GM18868 (cell line): ENCODE measurements around the gene SGCD.

Source experiments
- ATAC-seq: cut with Tn5 transposase; IDR thresholded peaks from one replicate; pipeline ENCODE4 v1.9.1; 2021; ENCODE audit warnings: mild to moderate bottlenecking, moderate library complexity; ENCODE audit not compliant: unreplicated experiment

The SGCD gene

DNA sequence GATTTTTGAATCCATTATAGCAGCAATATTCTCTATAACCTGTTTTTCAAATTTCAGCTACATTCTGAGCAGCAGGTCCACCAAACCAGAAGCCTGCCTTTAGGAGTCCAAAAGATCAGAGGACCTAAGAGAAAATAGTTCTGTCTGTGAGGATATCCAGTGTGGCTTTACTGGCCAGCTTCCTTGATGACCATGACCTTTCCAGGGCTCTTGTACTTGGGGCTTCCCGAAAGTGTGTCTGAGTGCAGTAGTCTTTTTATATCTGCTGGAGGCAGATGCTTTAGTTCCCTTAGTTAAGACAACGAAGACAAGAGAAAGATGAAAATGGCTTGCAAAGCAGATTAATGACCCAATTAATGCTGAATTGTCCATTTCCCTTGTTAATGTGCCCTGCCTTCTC is 72.4 kb downstream of the SGCD start:
- no peak for ATAC-seq

DNA sequence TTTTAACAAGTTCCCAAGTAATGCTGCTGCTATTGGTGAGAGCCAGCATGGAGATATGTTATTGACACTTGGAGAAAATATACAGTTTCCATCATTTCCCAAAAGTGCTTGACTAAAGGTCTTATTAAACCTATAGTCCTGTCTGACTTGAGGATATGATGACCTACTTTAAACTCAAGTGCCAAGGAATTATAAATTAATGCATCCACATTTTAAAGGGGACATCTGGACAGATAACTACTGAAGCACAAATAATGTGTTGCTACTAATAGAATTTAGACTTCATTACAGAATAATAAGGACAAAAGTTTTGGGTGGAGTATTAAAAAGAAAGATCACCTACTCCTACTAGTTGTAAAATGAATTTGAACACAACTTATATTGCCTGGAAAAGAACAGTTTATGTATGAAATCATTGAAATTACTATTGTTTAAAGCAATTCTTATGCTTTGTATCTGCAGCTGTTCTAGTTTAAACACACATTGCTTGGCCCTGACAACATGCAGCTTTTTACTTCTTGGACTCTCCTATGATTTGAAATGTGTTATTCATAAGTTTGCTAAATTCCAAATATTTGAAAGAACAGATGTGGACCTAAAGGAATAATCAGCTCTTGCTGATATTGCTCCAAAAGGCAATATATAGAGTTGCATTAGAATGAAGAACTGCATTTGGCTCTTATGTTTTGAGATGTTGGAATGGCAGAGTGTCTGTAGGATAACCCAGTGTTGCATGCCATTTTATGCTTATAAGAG is 73.4 kb downstream of the SGCD start:
- ATAC-seq, result no peak

GRCh38 chr5:156401804-156402203 is 74.8 kb downstream of the SGCD start:
- ATAC-seq, result peak; percentile 4

- ATAC-seq, result peak; percentile 96
These were observed 75.5 kb downstream of the SGCD start for GRCh38 chr5:156402387-156402921.

DNA sequence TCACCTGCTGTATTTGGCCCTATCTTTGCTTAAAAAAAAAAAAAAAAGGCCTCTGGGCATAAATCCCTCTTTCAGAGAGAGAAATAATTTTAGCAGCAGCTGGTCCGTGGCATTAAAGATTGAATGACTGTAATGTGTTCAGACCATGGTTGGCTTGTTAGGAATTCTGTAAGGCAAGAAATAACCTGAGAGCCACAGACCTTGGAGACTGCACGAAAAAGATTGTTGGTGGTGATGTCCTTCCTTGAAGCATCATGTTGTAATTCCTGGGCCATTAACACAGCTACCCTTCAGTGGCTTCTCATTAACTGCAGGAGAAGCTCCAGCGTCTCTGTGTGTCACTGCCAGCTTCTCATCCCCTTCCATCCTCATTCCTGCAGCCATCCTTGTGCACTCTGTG is 79.0 kb downstream of the SGCD start:
- ATAC-seq, result no peak

GRCh38 chr5:156407251-156407650 is 80.3 kb downstream of the SGCD start:
- no peak for ATAC-seq

DNA sequence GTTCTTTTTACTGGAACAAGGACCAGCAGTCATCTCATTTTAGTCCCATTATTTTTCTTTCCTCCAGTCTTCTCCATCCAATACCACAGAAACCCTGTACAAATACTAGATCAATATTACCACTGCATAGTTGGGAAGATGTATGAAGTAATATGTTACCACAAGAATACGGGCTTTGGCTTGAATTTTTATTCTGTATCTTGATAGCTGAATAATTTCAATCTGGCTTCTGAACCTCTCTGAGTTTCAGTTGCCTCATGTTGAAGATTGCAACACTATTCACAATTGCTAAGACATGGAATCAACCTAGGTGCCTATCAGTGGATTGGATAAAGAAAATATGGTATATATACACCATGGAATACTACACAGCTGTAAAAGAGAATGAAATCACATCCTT is 82.9 kb downstream of the SGCD start:
- ATAC-seq, result no peak

GRCh38 chr5:156411185-156411613 is 84.2 kb downstream of the SGCD start:
- no peak for ATAC-seq

DNA sequence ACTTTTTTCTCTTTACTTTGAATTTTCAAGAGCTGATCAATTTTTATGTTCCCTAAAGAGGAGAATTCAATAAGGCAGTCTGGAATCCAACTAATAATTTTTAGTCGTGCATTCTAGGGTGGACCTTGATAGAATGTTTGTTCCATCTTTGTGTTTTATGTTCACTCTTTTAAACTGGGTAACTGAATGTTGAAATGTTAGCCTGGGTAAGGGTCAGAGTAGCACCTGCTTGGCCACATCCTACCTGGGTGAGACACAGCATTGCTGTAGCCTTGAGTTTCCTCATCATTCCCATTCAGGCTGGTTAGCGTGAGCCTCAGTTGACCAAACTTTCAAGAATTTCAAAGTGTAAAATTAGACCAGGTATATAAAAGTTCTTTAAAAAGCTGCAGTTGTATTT is 85.0 kb downstream of the SGCD start:
- ATAC-seq, result no peak

DNA sequence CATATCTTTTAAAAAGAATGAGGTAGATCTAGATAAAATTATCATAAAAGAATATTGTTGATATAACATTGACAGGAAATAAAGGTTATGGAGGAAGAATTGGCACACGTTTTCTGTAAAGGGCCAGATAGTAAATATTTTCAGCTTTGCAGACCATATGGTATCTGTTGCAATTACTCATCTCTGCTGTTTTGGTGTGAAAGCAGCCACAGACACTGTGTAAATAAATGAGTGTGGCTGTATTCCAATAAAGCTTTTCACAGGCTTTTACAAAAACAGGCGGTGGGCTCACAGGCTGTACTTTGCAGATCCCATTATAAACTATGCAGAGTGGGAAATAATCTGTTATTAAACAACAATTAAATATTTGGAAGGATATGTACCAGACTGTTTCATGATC is 87.4 kb downstream of the SGCD start:
- ATAC-seq, result no peak

GRCh38 chr5:156419661-156420060 is 92.7 kb downstream of the SGCD start:
- no peak for ATAC-seq

DNA sequence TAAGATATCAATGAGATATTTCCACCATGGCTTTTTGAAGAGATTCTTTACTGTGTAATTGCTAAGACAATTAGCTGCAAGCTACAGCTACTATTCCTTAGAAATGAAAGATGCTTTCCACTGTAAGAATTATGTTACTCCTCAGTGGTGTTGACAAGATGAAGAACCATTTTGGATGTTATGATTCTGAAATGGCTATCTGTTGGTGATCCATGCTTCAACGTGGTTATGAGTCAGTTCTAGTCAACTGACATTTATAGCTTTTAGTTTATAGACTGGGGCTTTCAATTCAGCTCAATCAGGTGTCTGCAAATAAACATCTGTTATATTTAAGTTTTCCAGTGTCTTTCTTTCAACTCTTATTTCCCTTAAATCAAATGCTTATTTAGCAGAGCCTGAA is 93.7 kb downstream of the SGCD start:
- ATAC-seq, result no peak

- no peak for ATAC-seq
These were observed 94.8 kb downstream of the SGCD start for GRCh38 chr5:156421798-156422197.

- no peak for ATAC-seq
These were observed 96.6 kb downstream of the SGCD start for GRCh38 chr5:156423597-156423996.

GRCh38 chr5:156427315-156427714 is 100.4 kb downstream of the SGCD start:
- no peak for ATAC-seq

DNA sequence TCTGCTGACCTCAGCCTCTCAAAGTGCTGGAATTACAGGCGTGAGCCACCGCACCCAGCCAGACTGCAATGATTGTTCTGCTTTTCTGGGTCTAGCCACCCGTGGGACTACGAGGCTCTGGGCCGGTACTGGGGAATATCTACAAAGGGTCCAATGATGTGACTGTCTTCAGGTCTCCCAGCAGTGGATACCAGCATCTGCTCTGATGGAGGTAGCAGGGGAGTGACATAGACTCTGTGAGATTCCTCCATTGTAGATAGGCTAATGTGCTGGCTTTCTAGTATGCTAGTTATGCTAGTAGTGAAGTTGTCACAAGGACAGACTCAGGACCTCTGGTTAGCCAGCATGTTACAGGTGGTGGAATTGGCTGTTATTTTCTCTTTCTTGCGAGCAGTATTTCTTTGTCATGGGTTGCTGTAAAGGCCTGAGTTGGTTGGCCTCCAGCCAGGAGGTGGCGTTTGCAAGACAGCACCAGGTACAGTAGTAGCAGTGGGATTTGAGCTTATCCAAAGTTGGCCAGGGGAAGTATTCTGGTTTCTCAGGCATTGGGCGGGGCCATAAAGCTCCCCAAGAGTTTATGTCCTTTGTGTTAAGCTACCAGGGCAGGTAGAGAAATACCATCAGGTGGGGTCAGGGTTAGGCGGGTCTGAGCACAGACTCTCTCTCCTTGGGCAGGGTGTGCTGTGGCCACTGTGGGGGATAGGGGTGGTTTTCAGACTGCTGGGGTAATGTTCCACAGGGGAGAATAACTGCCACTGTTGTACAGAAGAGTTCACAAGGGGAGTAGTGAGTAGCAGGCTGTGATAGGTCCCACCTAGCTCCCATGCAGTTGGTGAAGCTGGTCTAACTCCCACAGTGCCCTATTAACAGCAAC is 105.2 kb downstream of the SGCD start:
- ATAC-seq, result no peak

DNA sequence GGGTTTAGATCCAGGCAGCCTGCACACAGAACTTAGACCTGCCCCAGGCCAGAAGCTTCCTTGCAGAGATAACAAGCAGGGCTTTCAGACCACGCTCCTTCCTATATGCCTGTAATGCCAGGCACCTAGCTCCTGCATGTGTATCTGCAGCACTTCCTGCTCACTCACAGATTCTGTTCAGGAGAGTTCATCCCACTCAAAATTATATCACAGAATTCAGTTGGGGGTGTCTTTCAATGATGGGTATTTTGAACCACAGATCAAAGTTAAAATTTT is 105.8 kb downstream of the SGCD start:
- no peak for ATAC-seq

DNA sequence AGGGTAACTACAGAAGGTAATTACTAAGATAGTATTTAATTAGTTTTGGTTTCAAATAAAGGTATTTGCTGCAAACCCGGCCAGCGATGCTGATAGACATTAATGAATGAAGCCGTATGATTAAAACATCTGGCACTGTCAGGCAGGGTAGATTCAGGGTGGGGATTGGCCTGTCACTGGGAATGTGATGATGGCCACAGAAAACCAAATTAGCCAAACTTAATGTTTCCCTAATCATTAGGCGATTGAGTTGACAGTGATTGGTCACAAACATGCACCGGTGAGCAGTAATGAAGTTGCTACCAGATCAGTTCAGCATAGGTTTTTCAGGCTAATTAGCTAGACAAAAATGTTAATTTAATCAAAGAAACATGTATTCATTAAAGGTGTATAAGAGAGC is 107.5 kb downstream of the SGCD start:
- no peak for ATAC-seq

DNA sequence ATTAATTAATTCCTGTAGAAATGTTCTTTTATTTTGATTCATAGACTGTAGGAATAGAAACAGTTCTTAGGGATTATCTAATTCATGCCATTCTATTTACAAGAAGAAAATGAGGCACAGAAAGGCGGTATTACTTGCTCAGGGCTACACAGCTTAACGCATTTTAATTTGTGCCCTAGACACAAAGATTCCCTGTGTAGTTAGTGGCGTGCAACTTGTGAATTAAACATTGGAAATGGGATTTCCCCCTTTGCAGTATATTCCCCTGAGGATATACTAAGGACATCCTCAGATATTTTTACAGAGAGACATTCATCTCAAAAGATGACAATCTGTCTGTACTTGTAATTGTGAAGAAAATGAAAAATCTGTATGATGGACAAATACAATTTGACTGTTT is 108.1 kb downstream of the SGCD start:
- no peak for ATAC-seq

DNA sequence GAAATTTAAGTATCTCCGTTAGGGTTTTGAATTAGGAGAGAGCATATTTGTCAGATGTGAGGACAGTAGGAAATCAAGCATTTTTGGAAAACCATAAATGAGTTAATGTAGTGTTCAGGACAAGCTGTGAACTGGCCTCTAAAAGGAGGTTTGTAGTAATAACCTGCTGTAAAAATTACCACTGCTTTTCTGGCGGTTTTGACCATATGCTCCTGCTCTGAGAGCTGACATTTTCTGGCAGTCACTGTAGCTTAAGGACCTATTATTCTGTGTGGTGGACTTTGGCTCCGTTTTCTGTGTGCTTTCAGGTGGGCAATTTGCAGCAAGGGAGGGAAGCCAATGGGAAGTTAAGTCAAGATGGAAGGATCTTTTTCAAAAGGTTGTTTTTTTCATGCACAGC is 111.1 kb downstream of the SGCD start:
- no peak for ATAC-seq

GRCh38 chr5:156444753-156445291 is 117.9 kb downstream of the SGCD start:
- ATAC-seq, result no peak

GRCh38 chr5:156446526-156446925 is 119.6 kb downstream of the SGCD start:
- ATAC-seq, result no peak
